Breast epithelium (tissue), 3 donors: ENCODE data around the gene PLEKHG1.

Experiments
- POLR2A ChIP-seq: fragments of 450-650 bp; IDR thresholded peaks from one replicate; pipeline ENCODE4 v1.6.1; 2016; ENCODE audit warnings: antibody characterized with exemption, mild to moderate bottlenecking, moderate library complexity
- TF ChIP-seq, protein P1 (sequence below), 3 donors: fragments of 450-650 bp; IDR thresholded peaks; one replicate each; pipeline ENCODE4 v1.5.1; 2016 to 2017; ENCODE audit warnings: antibody characterized with exemption in 3 of 3, mild to moderate bottlenecking in 3 of 3, moderate library complexity in 3 of 3

DNA sequence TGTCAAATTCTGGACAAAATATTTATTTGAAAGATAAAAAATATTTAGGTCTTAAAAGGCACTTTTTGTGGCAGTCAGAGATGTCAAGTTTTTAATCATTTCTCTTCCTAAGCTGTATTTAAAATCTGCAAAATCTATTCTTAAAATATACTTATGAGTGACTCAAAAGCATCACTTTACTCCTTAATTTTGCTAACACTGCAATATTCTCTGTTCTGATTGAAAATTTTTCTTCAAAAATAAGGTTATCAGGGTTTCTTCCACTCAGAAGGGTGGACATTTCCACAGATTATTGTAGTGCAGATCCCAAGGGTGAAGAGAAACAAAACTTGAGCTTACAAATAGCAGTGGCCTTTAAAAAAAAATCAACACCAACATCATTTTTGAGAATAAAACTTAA is 27.5 kb downstream of the PLEKHG1 start:
- TF ChIP-seq, protein P1, sequence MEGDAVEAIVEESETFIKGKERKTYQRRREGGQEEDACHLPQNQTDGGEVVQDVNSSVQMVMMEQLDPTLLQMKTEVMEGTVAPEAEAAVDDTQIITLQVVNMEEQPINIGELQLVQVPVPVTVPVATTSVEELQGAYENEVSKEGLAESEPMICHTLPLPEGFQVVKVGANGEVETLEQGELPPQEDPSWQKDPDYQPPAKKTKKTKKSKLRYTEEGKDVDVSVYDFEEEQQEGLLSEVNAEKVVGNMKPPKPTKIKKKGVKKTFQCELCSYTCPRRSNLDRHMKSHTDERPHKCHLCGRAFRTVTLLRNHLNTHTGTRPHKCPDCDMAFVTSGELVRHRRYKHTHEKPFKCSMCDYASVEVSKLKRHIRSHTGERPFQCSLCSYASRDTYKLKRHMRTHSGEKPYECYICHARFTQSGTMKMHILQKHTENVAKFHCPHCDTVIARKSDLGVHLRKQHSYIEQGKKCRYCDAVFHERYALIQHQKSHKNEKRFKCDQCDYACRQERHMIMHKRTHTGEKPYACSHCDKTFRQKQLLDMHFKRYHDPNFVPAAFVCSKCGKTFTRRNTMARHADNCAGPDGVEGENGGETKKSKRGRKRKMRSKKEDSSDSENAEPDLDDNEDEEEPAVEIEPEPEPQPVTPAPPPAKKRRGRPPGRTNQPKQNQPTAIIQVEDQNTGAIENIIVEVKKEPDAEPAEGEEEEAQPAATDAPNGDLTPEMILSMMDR (IDR thresholded peaks at IDR 0.05): no peak
- no peak for TF ChIP-seq POLR2A
